Natural killer cell treated with Interleukin-12 subunit alpha and Interleukin-12 subunit beta and Interleukin-15 and Interleukin-18, amount 100 ng/mL, for 72 hours (primary cell): ENCODE data around the gene TCOF1. TPM values are rescaled to one million over a fixed set of nuclear protein-coding genes. Genes with fewer than 3 reads are reported as not detected.
A peak's percentile ranks its signal among the peaks of the same experiment; 100 is the strongest.

Experiments
- ATAC-seq, 2 donors: fragments of 150-1000 bp; cut with Tn5 transposase in 1 of 2; sonication (Bioruptor Pico), chemical (Tn5 transposase) in 1 of 2; 2 replicates each; pipeline ENCODE4 v1.10.0; 2021
- DNase-seq: peaks from one replicate; pipeline ENCODE4 v3.0.0; 2022; ENCODE audit warnings: low spot score
- H3K27ac Mint-ChIP-seq, 2 donors: 1 replicate in 1 of 2; 2 replicates in 1 of 2; pipeline ENCODE4 v1.8.0; 2022; ENCODE audit warnings: mixed read lengths in 2 of 2, mild to moderate bottlenecking in 1 of 2, moderate library complexity in 1 of 2
- H3K27me3 Mint-ChIP-seq, 2 donors: 1 replicate in 1 of 2; 2 replicates in 1 of 2; pipeline ENCODE4 v1.8.0; 2022; ENCODE audit warnings: mixed read lengths in 2 of 2
- H3K36me3 Mint-ChIP-seq: one replicate; pipeline ENCODE4 v1.8.0; 2022; ENCODE audit warnings: mixed read lengths
- H3K4me1 Mint-ChIP-seq, 2 donors: 1 replicate in 1 of 2; 2 replicates in 1 of 2; pipeline ENCODE4 v1.8.0; 2022; ENCODE audit warnings: low read depth in 2 of 2, mixed read lengths in 2 of 2, mild to moderate bottlenecking in 1 of 2
- H3K4me3 Mint-ChIP-seq: one replicate; pipeline ENCODE4 v1.8.0; 2022; ENCODE audit warnings: mixed read lengths
- H3K9me3 Mint-ChIP-seq: 2 replicates; pipeline ENCODE4 v1.8.0; 2022; ENCODE audit warnings: mixed read lengths
- total RNA-seq, 2 donors: library from RNA; stranded (reverse); gene quantifications; one replicate each; pipeline ENCODE4 v1.2.3, GENCODE V29; 2022

TCOF1 gene, protein sequence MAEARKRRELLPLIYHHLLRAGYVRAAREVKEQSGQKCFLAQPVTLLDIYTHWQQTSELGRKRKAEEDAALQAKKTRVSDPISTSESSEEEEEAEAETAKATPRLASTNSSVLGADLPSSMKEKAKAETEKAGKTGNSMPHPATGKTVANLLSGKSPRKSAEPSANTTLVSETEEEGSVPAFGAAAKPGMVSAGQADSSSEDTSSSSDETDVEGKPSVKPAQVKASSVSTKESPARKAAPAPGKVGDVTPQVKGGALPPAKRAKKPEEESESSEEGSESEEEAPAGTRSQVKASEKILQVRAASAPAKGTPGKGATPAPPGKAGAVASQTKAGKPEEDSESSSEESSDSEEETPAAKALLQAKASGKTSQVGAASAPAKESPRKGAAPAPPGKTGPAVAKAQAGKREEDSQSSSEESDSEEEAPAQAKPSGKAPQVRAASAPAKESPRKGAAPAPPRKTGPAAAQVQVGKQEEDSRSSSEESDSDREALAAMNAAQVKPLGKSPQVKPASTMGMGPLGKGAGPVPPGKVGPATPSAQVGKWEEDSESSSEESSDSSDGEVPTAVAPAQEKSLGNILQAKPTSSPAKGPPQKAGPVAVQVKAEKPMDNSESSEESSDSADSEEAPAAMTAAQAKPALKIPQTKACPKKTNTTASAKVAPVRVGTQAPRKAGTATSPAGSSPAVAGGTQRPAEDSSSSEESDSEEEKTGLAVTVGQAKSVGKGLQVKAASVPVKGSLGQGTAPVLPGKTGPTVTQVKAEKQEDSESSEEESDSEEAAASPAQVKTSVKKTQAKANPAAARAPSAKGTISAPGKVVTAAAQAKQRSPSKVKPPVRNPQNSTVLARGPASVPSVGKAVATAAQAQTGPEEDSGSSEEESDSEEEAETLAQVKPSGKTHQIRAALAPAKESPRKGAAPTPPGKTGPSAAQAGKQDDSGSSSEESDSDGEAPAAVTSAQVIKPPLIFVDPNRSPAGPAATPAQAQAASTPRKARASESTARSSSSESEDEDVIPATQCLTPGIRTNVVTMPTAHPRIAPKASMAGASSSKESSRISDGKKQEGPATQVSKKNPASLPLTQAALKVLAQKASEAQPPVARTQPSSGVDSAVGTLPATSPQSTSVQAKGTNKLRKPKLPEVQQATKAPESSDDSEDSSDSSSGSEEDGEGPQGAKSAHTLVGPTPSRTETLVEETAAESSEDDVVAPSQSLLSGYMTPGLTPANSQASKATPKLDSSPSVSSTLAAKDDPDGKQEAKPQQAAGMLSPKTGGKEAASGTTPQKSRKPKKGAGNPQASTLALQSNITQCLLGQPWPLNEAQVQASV (N-terminal part only)
- total RNA-seq, result 100 to 1,000 TPM in 1 of 2 donors, 10 to 100 TPM in 1; 70.0 to 140 TPM

- no peaks in the 10 kb centered on the region for H3K9me3 Mint-ChIP-seq
- peak within 1 kb of the TSS; percentile 80 to 85 for H3K27ac Mint-ChIP-seq
- peak within 1 kb of the TSS; percentile 80 for H3K4me3 Mint-ChIP-seq
- peak; percentile 97 for DNase-seq
- peak; percentile 98 to 99 for ATAC-seq
- no peaks in the 10 kb centered on the region for H3K27me3 Mint-ChIP-seq
- H3K36me3 Mint-ChIP-seq, result peaks cover 19% of the 10 kb centered on the region
- peaks cover 33 to 37% of the 10 kb centered on the region in 2 donors for H3K4me1 Mint-ChIP-seq
Measured at GRCh38 chr5:150357326-150358260, at the start of gene TCOF1. Gene TCOF1 (plus strand): TSS chr5:150357697. CDS start chr5:150357747, 50 bp downstream.

DNA sequence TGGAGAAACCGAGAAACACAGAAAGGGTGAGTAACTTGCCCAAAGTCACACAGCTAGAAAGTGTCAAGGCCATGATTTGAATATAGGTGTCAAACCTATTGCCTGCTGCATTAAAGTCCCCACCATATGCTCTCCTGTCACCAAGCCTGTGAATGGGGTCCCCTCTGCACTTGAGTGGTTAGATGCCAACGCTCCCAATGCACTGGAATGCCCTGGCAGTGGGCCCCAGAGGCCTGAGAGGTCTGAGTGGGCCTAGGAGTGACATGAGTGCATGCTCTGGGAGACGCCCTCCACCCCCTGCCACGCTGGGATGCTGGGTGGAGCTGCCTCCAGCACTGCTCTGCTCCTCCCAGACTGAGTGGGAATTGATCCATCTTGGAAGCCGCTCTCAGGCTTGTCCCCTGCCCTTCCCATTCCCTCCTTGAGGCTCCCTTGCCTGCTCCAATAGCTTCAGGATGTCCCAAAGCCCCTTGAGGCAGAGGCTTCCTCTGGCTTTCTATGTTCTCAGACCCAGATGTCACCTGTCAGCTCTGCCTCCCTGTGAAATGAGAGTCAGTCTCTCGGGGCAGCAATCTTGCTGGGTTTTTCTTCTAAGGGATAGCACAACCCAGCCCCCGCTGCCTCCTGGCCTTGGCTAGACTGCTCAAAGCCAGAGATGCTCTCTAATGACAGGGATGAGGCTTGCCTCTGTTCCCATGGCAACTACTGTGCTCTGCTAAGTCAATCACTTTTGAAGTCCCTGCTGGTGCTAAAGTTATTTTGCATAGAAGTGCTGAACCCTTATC, 48.2 kb upstream of the TCOF1 start:
- Mint-ChIP-seq H3K4me3 (no peak overlapping the region), H3K9me3 (no peaks in the 10 kb centered on the region), H3K27me3 (peaks cover 0 to 8% of the 10 kb centered on the region in 2 donors), H3K27ac (no peak overlapping the region), H3K4me1 (peaks cover 9% of the 10 kb centered on the region in 2 donors), H3K36me3 (no peaks in the 10 kb centered on the region)
- DNase-seq (no peak), ATAC-seq (peak in 1 of 2 donors; percentile 35)

- Mint-ChIP-seq H3K36me3 (no peaks in the 10 kb centered on the region), H3K4me1 (peaks cover 9% of the 10 kb centered on the region in 2 donors), H3K27me3 (peaks cover 0 to 7% of the 10 kb centered on the region in 2 donors), H3K27ac (no peak overlapping the region), H3K4me3 (no peak overlapping the region), H3K9me3 (no peaks in the 10 kb centered on the region)
- no peak for DNase-seq
- no peak for ATAC-seq
Measured at GRCh38 chr5:150309886-150310239, 47.6 kb upstream of the TCOF1 start.

- peaks cover 7 to 9% of the 10 kb centered on the region in 2 donors for H3K4me1 Mint-ChIP-seq
- no peak for ATAC-seq
- no peak overlapping the region for H3K27ac Mint-ChIP-seq
- H3K4me3 Mint-ChIP-seq, result no peak overlapping the region
- DNase-seq, result no peak
- peaks cover 0 to 7% of the 10 kb centered on the region in 2 donors for H3K27me3 Mint-ChIP-seq
- H3K36me3 Mint-ChIP-seq, result no peaks in the 10 kb centered on the region
- no peaks in the 10 kb centered on the region for H3K9me3 Mint-ChIP-seq
Measured at GRCh38 chr5:150310246-150310645, 47.3 kb upstream of the TCOF1 start.

- ATAC-seq (no peak), DNase-seq (no peak)
- no peaks in the 10 kb centered on the region for H3K4me1 Mint-ChIP-seq
Measured at GRCh38 chr5:150311015-150311692, 46.3 kb upstream of the TCOF1 start.

GRCh38 chr5:150312518-150312917, 45.0 kb upstream of the TCOF1 start:
- Mint-ChIP-seq H3K27ac (no peak overlapping the region), H3K27me3 (peaks cover 0 to 3% of the 10 kb centered on the region in 2 donors), H3K4me1 (no peaks in the 10 kb centered on the region), H3K9me3 (no peaks in the 10 kb centered on the region), H3K4me3 (no peak overlapping the region), H3K36me3 (no peaks in the 10 kb centered on the region)
- no peak for DNase-seq
- no peak for ATAC-seq

More at GRCh38 chr5:150311015-150311692, 46.3 kb upstream of the TCOF1 start:
- Mint-ChIP-seq H3K36me3 (no peaks in the 10 kb centered on the region), H3K4me3 (no peak overlapping the region), H3K9me3 (no peaks in the 10 kb centered on the region), H3K27ac (no peak overlapping the region), H3K27me3 (peaks cover 0 to 3% of the 10 kb centered on the region in 2 donors)

GRCh38 chr5:150313501-150313900, 44.0 kb upstream of the TCOF1 start:
- DNase-seq (no peak), ATAC-seq (no peak)
- Mint-ChIP-seq H3K9me3 (no peaks in the 10 kb centered on the region), H3K4me3 (no peak overlapping the region), H3K27me3 (peaks cover 8 to 9% of the 10 kb centered on the region in 2 donors), H3K4me1 (no peaks in the 10 kb centered on the region), H3K27ac (no peak overlapping the region), H3K36me3 (no peaks in the 10 kb centered on the region)

- Mint-ChIP-seq H3K4me1 (no peaks in the 10 kb centered on the region), H3K9me3 (no peaks in the 10 kb centered on the region), H3K36me3 (no peaks in the 10 kb centered on the region), H3K27ac (no peak overlapping the region), H3K27me3 (peaks cover 9 to 11% of the 10 kb centered on the region in 2 donors), H3K4me3 (no peak overlapping the region)
- DNase-seq (no peak), ATAC-seq (no peak)
Measured at GRCh38 chr5:150313921-150314716, 43.4 kb upstream of the TCOF1 start.

GRCh38 chr5:150315245-150315644, 42.3 kb upstream of the TCOF1 start:
- Mint-ChIP-seq H3K27ac (no peak overlapping the region), H3K4me3 (no peak overlapping the region), H3K27me3 (peaks cover 6 to 11% of the 10 kb centered on the region in 2 donors), H3K36me3 (no peaks in the 10 kb centered on the region), H3K9me3 (no peaks in the 10 kb centered on the region), H3K4me1 (no peaks in the 10 kb centered on the region)
- ATAC-seq (no peak), DNase-seq (no peak)

DNA sequence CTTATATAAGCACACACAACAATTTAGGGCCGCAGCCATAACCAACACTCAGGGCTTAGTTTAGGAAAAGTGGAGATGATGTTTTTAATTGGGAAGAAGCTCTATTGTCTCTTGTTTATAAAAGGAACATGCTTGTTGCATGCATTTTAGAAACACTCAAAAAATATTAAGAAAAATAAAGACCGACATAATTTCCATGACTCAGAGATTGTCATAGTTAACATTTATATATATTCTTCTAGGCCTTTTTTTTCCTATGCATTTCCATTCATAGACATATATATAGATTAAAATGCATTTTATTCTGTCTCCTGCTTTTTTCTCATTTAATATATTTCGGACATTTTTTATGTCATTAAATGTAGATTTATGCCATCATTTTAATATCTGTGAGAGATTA, 41.2 kb upstream of the TCOF1 start:
- DNase-seq (no peak), ATAC-seq (no peak)
- H3K9me3 Mint-ChIP-seq, result no peaks in the 10 kb centered on the region
- peaks cover 6 to 11% of the 10 kb centered on the region in 2 donors for H3K27me3 Mint-ChIP-seq
- no peaks in the 10 kb centered on the region for H3K4me1 Mint-ChIP-seq
- no peaks in the 10 kb centered on the region for H3K36me3 Mint-ChIP-seq
- no peak overlapping the region for H3K4me3 Mint-ChIP-seq
- no peak overlapping the region for H3K27ac Mint-ChIP-seq
